Suprapubic skin (tissue), 4 donors: ENCODE measurements around the gene ZC3HAV1. TPM values are rescaled to one million over a fixed set of nuclear protein-coding genes. Genes with fewer than 3 reads are reported as not detected.

Experiments used
- DNase-seq, 2 donors: peaks; one replicate each; pipeline ENCODE4 v3.0.0-alpha.2; 2019; ENCODE audit warnings: low spot score in 2 of 2
- H3K27ac ChIP-seq: fragments of 200-600 bp; sonication (generic); one replicate; pipeline ENCODE4 v1.5.1; 2019
- H3K27me3 ChIP-seq: fragments of 200-600 bp; sonication (generic); one replicate; pipeline ENCODE4 v1.5.1; 2019
- H3K36me3 ChIP-seq: fragments of 200-600 bp; sonication (generic); one replicate; pipeline ENCODE4 v1.5.1; 2019
- H3K4me1 ChIP-seq: fragments of 200-600 bp; sonication (generic); one replicate; pipeline ENCODE4 v1.5.1; 2019
- H3K4me3 ChIP-seq: fragments of 200-600 bp; sonication (generic); one replicate; pipeline ENCODE4 v1.5.1; 2019; ENCODE audit warnings: mild to moderate bottlenecking
- H3K9me3 ChIP-seq: fragments of 200-600 bp; sonication (generic); one replicate; pipeline ENCODE4 v1.5.1; 2019
- CTCF ChIP-seq, 2 donors: fragments of 200-600 bp in 1 of 2; fragments of 450-650 bp in 1 of 2; sonication (generic) in 1 of 2; IDR thresholded peaks; one replicate each; pipeline ENCODE4 v1.5.1; 2016 to 2019; ENCODE audit warnings: antibody characterized with exemption in 2 of 2, mild to moderate bottlenecking in 1 of 2, moderate library complexity in 1 of 2
- EP300 ChIP-seq: sonication (generic); formaldehyde crosslinking; IDR thresholded peaks from one replicate; pipeline ENCODE4 v1.6.1; 2017; ENCODE audit warnings: antibody characterized with exemption
- POLR2A ChIP-seq, 2 donors: fragments of 450-650 bp; IDR thresholded peaks; one replicate each; pipeline ENCODE4 v1.6.1; 2017; ENCODE audit warnings: antibody characterized with exemption in 2 of 2, mild to moderate bottlenecking in 2 of 2, moderate library complexity in 2 of 2
- POLR2AphosphoS5 ChIP-seq, 3 donors: sonication (generic); formaldehyde crosslinking; IDR thresholded peaks; one replicate each; pipeline ENCODE4 v1.6.1; 2017; ENCODE audit warnings: antibody characterized with exemption in 3 of 3
- WGBS: methylation state at CpG from one replicate; pipeline ENCODE4 v1.1.5; 2018; 5-methylcytosine and 5-hydroxymethylcytosine counted together
- total RNA-seq, 4 donors: library from RNA; depleted of rRNA; stranded (reverse); fragments of >200 nt; gene quantifications; one replicate each; pipeline ENCODE4 v1.1.0, GENCODE V29; 2016

Gene ZC3HAV1
- total RNA-seq, 4 donors from 2014 or later: 27.0 to 34.4 (median 29.8) TPM

- Histone ChIP-seq H3K4me1 (peaks cover 15% of the 10 kb centered on the region), H3K27ac (no peak overlapping the region), H3K4me3 (no peak overlapping the region), H3K9me3 (no peaks in the 10 kb centered on the region), H3K36me3 (no peaks in the 10 kb centered on the region), H3K27me3 (no peaks in the 10 kb centered on the region)
- no peak for DNase-seq
- WGBS: 87% methylated on average over 3 of the region's 3 CpGs
- TF ChIP-seq EP300: no peak
- TF ChIP-seq POLR2A (IDR thresholded peaks at IDR 0.05): no peak
- TF ChIP-seq CTCF (IDR thresholded peaks at IDR 0.05): no peak
- no peak for TF ChIP-seq POLR2AphosphoS5 (IDR thresholded peaks at IDR 0.05)
Observed at GRCh38 chr7:139115104-139115503, 5.6 kb upstream of the ZC3HAV1 start.

- DNase-seq: no peak
- Histone ChIP-seq H3K4me3 (no peak overlapping the region), H3K4me1 (peaks cover 17% of the 10 kb centered on the region), H3K27ac (no peak overlapping the region), H3K9me3 (no peaks in the 10 kb centered on the region), H3K27me3 (no peaks in the 10 kb centered on the region), H3K36me3 (no peaks in the 10 kb centered on the region)
- TF ChIP-seq CTCF (IDR thresholded peaks at IDR 0.05) (no peak), EP300 (no peak), POLR2A (IDR thresholded peaks at IDR 0.05) (no peak), POLR2AphosphoS5 (IDR thresholded peaks at IDR 0.05) (no peak)
- WGBS: 91% methylated on average over 5 of the region's 5 CpGs
Observed at GRCh38 chr7:139114585-139114984, 5.1 kb upstream of the ZC3HAV1 start.

- no peak for DNase-seq
- no peak overlapping the region for H3K27ac ChIP-seq
- no peaks in the 10 kb centered on the region for H3K36me3 ChIP-seq
- H3K4me3 ChIP-seq: no peak overlapping the region
- no peak for TF ChIP-seq POLR2A (IDR thresholded peaks at IDR 0.05)
- no peak for TF ChIP-seq POLR2AphosphoS5 (IDR thresholded peaks at IDR 0.05)
- TF ChIP-seq CTCF (IDR thresholded peaks at IDR 0.05): no peak
- no peak for TF ChIP-seq EP300
- no peaks in the 10 kb centered on the region for H3K27me3 ChIP-seq
- H3K9me3 ChIP-seq: no peaks in the 10 kb centered on the region
- 88% methylated on average over 3 of the region's 3 CpGs for WGBS
- peaks cover 17% of the 10 kb centered on the region for H3K4me1 ChIP-seq
Observed at GRCh38 chr7:139114018-139114417, 4.5 kb upstream of the ZC3HAV1 start.

GRCh38 chr7:139112741-139113250, 3.3 kb upstream of the ZC3HAV1 start:
- Histone ChIP-seq H3K4me1 (peaks cover 10% of the 10 kb centered on the region), H3K36me3 (no peaks in the 10 kb centered on the region), H3K27ac (no peak overlapping the region), H3K27me3 (no peaks in the 10 kb centered on the region), H3K4me3 (no peak overlapping the region), H3K9me3 (no peaks in the 10 kb centered on the region)
- DNase-seq: no peak
- WGBS: 82% methylated on average over 2 of the region's 2 CpGs
- TF ChIP-seq POLR2AphosphoS5 (IDR thresholded peaks at IDR 0.05) (no peak), POLR2A (IDR thresholded peaks at IDR 0.05) (no peak), EP300 (no peak), CTCF (IDR thresholded peaks at IDR 0.05) (no peak)

- peaks cover 15% of the 10 kb centered on the region for H3K4me1 ChIP-seq
- TF ChIP-seq POLR2A (IDR thresholded peaks at IDR 0.05): no peak
- TF ChIP-seq CTCF (IDR thresholded peaks at IDR 0.05): no peak
- no peak for TF ChIP-seq EP300
- TF ChIP-seq POLR2AphosphoS5 (IDR thresholded peaks at IDR 0.05): no peak
- 94% methylated on average over 3 of the region's 3 CpGs for WGBS
Observed at GRCh38 chr7:139112316-139112715, 2.8 kb upstream of the ZC3HAV1 start.

More at GRCh38 chr7:139112316-139112715, 2.8 kb upstream of the ZC3HAV1 start:
- DNase-seq: no peak
- Histone ChIP-seq H3K9me3 (no peaks in the 10 kb centered on the region), H3K27ac (no peak overlapping the region), H3K27me3 (no peaks in the 10 kb centered on the region), H3K36me3 (no peaks in the 10 kb centered on the region), H3K4me3 (no peak overlapping the region)
